MM.1S (cell line): ENCODE results near the gene NOX5.

ENCODE experiments used
- CTCF ChIP-seq: fragments of 300-600 bp; sonication (generic); IDR thresholded peaks from 2 replicates; pipeline ENCODE4 v1.5.1; 2016; ENCODE audit warnings: antibody characterized with exemption, low read length, mixed read lengths
- EZH2 ChIP-seq: fragments of 300-600 bp; sonication (generic); optimal IDR thresholded peaks from 2 replicates; pipeline ENCODE3; 2017; ENCODE audit warnings: low read depth, mild to moderate bottlenecking, antibody characterized with exemption, low read length, mixed read lengths

GRCh38 chr15:69082021-69082502, 67.6 kb downstream of the NOX5 start:
- no peak for TF ChIP-seq CTCF
- TF ChIP-seq EZH2 = no peak
